Skeletal muscle tissue (tissue), 4 donors: ENCODE results near the gene MMS19. TPM values are rescaled to one million over a fixed set of nuclear protein-coding genes. Genes with fewer than 3 reads are reported as not detected.

ENCODE experiments used
- H3K27ac ChIP-seq: one replicate; pipeline ENCODE4 v1.7.0; 2013; ENCODE audit warnings: mild to moderate bottlenecking, low read depth, low read length, inconsistent platforms
- H3K27me3 ChIP-seq, 3 donors: one replicate each; pipeline ENCODE4 v1.7.0; 2013; ENCODE audit warnings: low read length in 3 of 3; ENCODE audit not compliant: control insufficient read depth in 3 of 3, insufficient read depth in 3 of 3
- H3K36me3 ChIP-seq, 3 donors: one replicate each; pipeline ENCODE4 v1.7.0; 2013; ENCODE audit warnings: low read length in 3 of 3; ENCODE audit not compliant: control insufficient read depth in 3 of 3, insufficient read depth in 3 of 3
- H3K4me1 ChIP-seq, 3 donors: one replicate each; pipeline ENCODE4 v1.7.0; 2013; ENCODE audit warnings: low read length in 3 of 3, mild to moderate bottlenecking in 3 of 3; ENCODE audit not compliant: control insufficient read depth in 3 of 3, insufficient read depth in 3 of 3
- H3K4me3 ChIP-seq, 3 donors: one replicate each; pipeline ENCODE4 v1.7.0; 2013; ENCODE audit warnings: low read length in 3 of 3
- H3K9ac ChIP-seq, 3 donors: one replicate each; pipeline ENCODE4 v1.7.0; 2013; ENCODE audit warnings: low read length in 3 of 3, mild to moderate bottlenecking in 3 of 3, moderate library complexity in 2 of 3, low read depth in 1 of 3
- H3K9me3 ChIP-seq, 3 donors: one replicate each; pipeline ENCODE4 v1.7.0; 2013; ENCODE audit warnings: low read length in 3 of 3; ENCODE audit not compliant: control insufficient read depth in 3 of 3
- total RNA-seq: library from RNA; depleted of rRNA; stranded (reverse); fragments of >200 nt; gene quantifications from one replicate; pipeline ENCODE4 v1.2.3, GENCODE V29; 2014
- donor health status: Osteomylitis.

Gene MMS19
- total RNA-seq, 1 donor from 2014 or later, result 47.0 TPM

DNA sequence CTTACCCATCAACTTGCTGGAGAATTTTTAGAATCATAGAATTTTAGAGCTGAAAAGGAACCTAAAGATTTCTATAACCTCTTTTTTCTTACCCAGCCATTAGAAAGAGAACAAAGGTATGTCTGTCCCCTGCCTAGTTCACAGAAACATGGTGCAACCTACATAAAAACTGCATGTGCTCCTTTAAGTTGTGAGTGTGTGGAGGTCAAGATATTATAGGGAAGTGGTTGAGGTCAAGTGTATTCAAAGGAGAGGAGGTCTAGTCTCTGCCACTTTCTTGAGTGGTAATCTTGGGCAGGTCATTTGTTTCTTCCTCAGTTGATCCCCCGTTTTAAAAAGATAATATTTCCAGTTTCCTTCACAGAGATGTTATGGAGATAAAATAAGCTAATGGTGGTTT, 6.9 kb upstream of the MMS19 start:
- Histone ChIP-seq H3K36me3 (no peaks in the 10 kb centered on the region), H3K4me3 (no peak overlapping the region), H3K27me3 (no peaks in the 10 kb centered on the region), H3K9ac (no peak overlapping the region), H3K27ac (no peak overlapping the region), H3K9me3 (no peaks in the 10 kb centered on the region), H3K4me1 (peaks cover 13 to 37% (median 22%) of the 10 kb centered on the region in 3 donors)

- peak overlapping the region; percentile 28 for H3K27ac ChIP-seq
- peak overlapping the region in 1 of 3 donors; percentile 9 for H3K4me3 ChIP-seq
- H3K4me1 ChIP-seq, result peaks cover 19 to 41% (median 26%) of the 10 kb centered on the region in 3 donors
- H3K36me3 ChIP-seq, result no peaks in the 10 kb centered on the region
- no peaks in the 10 kb centered on the region for H3K27me3 ChIP-seq
- no peaks in the 10 kb centered on the region for H3K9me3 ChIP-seq
- no peak overlapping the region for H3K9ac ChIP-seq
Measured at GRCh38 chr10:97503406-97503805, 5.2 kb upstream of the MMS19 start.

DNA sequence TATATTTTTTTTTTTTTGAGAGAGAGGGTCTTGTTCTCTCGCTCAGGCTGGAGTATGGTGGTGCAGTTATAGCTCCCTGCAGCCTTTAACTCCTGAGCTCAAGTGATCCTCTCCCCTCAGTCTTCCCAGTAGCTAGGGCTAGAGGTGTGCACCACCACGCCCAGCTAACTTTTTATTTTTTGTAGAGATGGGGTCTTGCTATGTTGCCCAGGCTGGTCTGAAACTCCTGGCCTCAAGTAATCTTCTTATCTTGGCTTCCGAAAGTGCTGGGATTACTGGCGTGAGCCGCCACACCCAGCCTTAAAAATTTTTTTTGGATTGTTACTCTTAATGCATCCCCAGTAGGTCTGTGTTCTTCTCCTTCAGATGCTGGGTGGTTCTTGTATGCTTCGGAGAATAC, 4.7 kb upstream of the MMS19 start:
- H3K27ac ChIP-seq, result peak overlapping the region; percentile 28
- peaks cover 19 to 43% (median 28%) of the 10 kb centered on the region in 3 donors for H3K4me1 ChIP-seq
- no peaks in the 10 kb centered on the region for H3K27me3 ChIP-seq
- no peaks in the 10 kb centered on the region for H3K36me3 ChIP-seq
- no peaks in the 10 kb centered on the region for H3K9me3 ChIP-seq
- no peak overlapping the region for H3K9ac ChIP-seq
- peak overlapping the region in 1 of 3 donors; percentile 9 for H3K4me3 ChIP-seq

GRCh38 chr10:97500297-97500575, 2.0 kb upstream of the MMS19 start:
- Histone ChIP-seq H3K4me3 (peak overlapping the region in 2 of 3 donors; percentile 76 to 100), H3K9me3 (no peaks in the 10 kb centered on the region), H3K27ac (peak overlapping the region; percentile 94), H3K9ac (peak overlapping the region; percentile 82 to 98 (median 96)), H3K36me3 (no peaks in the 10 kb centered on the region), H3K4me1 (peaks cover 28 to 64% (median 42%) of the 10 kb centered on the region in 3 donors), H3K27me3 (no peaks in the 10 kb centered on the region)

DNA sequence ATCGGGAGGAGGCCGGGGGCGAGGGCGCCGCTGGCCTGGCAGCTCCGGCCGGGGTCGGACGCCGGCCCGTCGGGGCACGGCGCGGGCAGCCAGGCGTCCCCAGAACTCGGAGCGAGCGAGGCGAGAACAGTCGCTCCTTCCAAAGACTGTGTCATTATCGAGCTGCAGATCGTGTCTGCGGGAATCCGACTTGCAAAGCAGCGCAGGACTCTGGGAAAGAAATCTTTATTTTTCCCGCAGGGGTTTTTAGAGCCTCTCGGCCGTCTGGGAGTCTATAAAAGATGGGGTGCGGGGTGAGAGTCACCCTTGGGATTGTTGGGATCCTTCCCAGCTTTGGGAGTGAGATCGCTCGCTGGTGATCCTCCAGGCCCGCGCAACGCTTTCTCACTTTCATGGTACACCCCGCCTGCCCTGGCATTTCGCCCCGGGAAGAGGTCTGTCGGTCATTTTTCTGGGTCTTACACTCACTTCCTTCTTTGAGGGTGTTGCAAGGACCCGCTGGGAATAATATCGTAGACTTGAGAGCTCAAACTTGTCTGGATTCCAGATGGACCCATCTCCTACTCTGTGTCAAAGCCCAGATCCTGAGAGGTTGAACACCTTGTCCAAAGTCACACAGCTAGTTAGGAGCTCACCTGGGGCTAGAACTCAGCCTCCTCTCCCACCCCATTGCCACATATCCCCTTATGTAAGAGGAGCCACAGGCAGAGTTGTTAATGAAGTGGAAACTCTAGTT, 1.5 kb upstream of the MMS19 start:
- H3K27me3 ChIP-seq, result no peaks in the 10 kb centered on the region
- H3K4me1 ChIP-seq, result peaks cover 31 to 67% (median 45%) of the 10 kb centered on the region in 3 donors
- H3K27ac ChIP-seq, result peak overlapping the region; percentile 94
- peak overlapping the region; percentile 82 to 98 (median 96) for H3K9ac ChIP-seq
- peak overlapping the region; percentile 76 to 100 (median 99) for H3K4me3 ChIP-seq
- H3K9me3 ChIP-seq, result no peaks in the 10 kb centered on the region
- no peaks in the 10 kb centered on the region for H3K36me3 ChIP-seq

DNA sequence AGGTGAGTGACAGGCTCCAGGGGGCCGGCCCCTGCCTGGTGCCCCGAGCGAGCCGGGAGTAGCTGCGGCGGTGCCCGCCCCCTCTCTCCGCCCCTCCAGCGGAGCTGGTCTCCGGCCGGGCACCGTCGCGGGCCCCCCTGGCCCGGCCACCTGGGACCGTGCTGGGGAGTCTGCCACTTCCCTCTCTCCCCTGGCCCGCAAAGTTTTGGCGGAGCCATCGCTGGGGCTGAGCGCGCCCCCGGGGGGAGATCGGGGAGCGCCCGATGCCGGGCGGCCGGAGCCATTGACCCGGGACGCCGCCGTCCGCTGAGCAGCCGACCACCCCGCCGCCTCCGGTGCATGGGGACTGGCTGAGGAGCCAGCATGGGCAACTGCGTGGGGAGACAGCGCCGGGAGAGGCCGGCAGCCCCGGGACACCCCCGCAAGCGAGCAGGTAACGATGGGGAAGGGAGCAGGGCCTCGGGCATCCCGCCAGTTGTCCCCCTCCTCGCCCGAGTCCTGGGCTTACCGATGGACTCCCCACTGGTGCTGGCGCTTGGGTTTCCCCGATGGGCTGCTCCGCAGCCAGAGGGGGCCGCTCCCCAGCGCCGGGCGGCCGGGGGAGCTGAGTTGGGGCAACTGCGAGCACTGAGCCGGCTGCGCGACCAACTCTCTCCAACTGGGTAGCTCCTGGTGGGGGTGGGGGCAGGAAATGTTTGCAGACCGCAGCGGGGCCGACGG, 779 bp upstream of the MMS19 start, which contains the start of gene UBTD1:
Gene UBTD1, plus strand, starts transcription at position 84 of the 720 bp plus-strand sequence. Its CDS starts 280 bp downstream, at position 364.
- peaks cover 35 to 69% (median 44%) of the 10 kb centered on the region in 3 donors for H3K4me1 ChIP-seq

GRCh38 chr10:97497572-97498075, 598 bp downstream of the MMS19 start:
- Histone ChIP-seq H3K27ac (peak overlapping the region; percentile 94), H3K36me3 (peaks cover 0 to 3% (median 0%) of the 10 kb centered on the region in 3 donors), H3K27me3 (no peaks in the 10 kb centered on the region), H3K4me1 (peaks cover 25 to 64% (median 39%) of the 10 kb centered on the region in 3 donors), H3K4me3 (peak overlapping the region; percentile 99 to 100 (median 99)), H3K9ac (peak overlapping the region; percentile 96 to 98 (median 97)), H3K9me3 (no peaks in the 10 kb centered on the region)

More for the DNA sequence above, 779 bp upstream of the MMS19 start, which contains the start of gene UBTD1:
- H3K9ac ChIP-seq, result peak within 1 kb of the TSS; percentile 96 to 98 (median 97)
- no peaks in the 10 kb centered on the region for H3K36me3 ChIP-seq
- H3K4me3 ChIP-seq, result peak within 1 kb of the TSS; percentile 99 to 100 (median 99)
- no peaks in the 10 kb centered on the region for H3K27me3 ChIP-seq
- no peaks in the 10 kb centered on the region for H3K9me3 ChIP-seq
- peak within 1 kb of the TSS; percentile 94 for H3K27ac ChIP-seq

- Histone ChIP-seq H3K4me1 (peaks cover 36 to 65% (median 42%) of the 10 kb centered on the region in 3 donors), H3K4me3 (no peak overlapping the region), H3K9me3 (no peaks in the 10 kb centered on the region), H3K36me3 (peaks cover 0 to 3% (median 0%) of the 10 kb centered on the region in 3 donors), H3K27me3 (no peaks in the 10 kb centered on the region), H3K9ac (peak overlapping the region in 2 of 3 donors; percentile 25 to 50), H3K27ac (peak overlapping the region; percentile 9)
Measured at GRCh38 chr10:97494863-97495506, 3.2 kb downstream of the MMS19 start.

DNA sequence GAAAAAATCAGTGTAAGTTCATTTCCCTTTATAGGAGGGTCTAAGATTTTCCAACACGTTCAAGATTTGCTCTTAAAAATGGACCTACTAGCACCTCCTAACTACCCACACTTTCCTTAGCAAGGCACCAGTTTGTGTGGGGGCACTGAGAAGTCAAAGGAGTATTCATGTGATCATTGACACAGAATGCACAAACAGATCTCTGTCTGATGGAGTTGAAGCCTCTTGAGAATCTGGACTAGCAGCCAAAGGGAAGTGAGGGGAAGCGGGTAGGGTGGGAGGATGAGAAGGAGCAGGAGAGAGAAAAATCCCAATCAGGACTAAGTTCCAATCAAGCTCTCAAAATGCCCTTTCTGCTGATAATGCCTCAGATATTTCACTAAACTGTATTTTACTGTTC, 4.1 kb downstream of the MMS19 start:
- Histone ChIP-seq H3K9ac (peak overlapping the region in 1 of 3 donors; percentile 3), H3K27ac (peak overlapping the region; percentile 26), H3K4me1 (peaks cover 35 to 64% (median 45%) of the 10 kb centered on the region in 3 donors), H3K27me3 (no peaks in the 10 kb centered on the region), H3K9me3 (no peaks in the 10 kb centered on the region), H3K4me3 (no peak overlapping the region), H3K36me3 (peaks cover 0 to 3% (median 0%) of the 10 kb centered on the region in 3 donors)
